Heart right ventricle (tissue), 16 donors: ENCODE data around the gene SPTB. TPM values are rescaled to one million over a fixed set of nuclear protein-coding genes. Genes with fewer than 3 reads are reported as not detected.

Source experiments
- ATAC-seq, 8 donors: fragments of 200-7000 bp; cut with Tn5 transposase; one replicate each; pipeline ENCODE4 v1.9.1; 2020; ENCODE audit warnings: mild to moderate bottlenecking in 8 of 8, moderate library complexity in 8 of 8, moderate number of reproducible peaks in 1 of 8
- DNase-seq, 2 donors: peaks; one replicate each; pipeline ENCODE4 v3.0.0-alpha.2; 2020
- H3K27ac ChIP-seq, 10 donors: fragments of 200-600 bp; sonication (generic) in 2 of 10; one replicate each; pipeline versions ENCODE4 v1.5.0 to v1.8.0; 2020 to 2022; ENCODE audit warnings: mild to moderate bottlenecking in 3 of 10
- H3K27me3 ChIP-seq, 7 donors: fragments of 200-600 bp; one replicate each; pipeline ENCODE4 v1.8.0; 2021 to 2022; ENCODE audit warnings: mild to moderate bottlenecking in 2 of 7
- H3K36me3 ChIP-seq, 9 donors: fragments of 200-600 bp; sonication (generic) in 1 of 9; one replicate each; pipeline versions ENCODE4 v1.5.0 to v1.8.0; 2020 to 2022; ENCODE audit warnings: mild to moderate bottlenecking in 2 of 9
- H3K4me1 ChIP-seq, 9 donors: fragments of 200-600 bp; sonication (generic) in 1 of 9; one replicate each; pipeline versions ENCODE4 v1.5.0 to v1.8.0; 2020 to 2022; ENCODE audit warnings: mild to moderate bottlenecking in 4 of 9
- H3K4me3 ChIP-seq, 10 donors: fragments of 200-600 bp; sonication (generic) in 2 of 10; one replicate each; pipeline versions ENCODE4 v1.5.0 to v1.8.0; 2020 to 2022; ENCODE audit warnings: mild to moderate bottlenecking in 7 of 10, moderate library complexity in 2 of 10
- H3K9me3 ChIP-seq, 11 donors: fragments of 200-600 bp in 10 of 11; sonication (generic) in 2 of 11; one replicate each; pipeline versions ENCODE4 v1.5.0 to v1.8.0; 2013 to 2022; ENCODE audit warnings: mild to moderate bottlenecking in 2 of 11, control low read depth in 1 of 11, moderate library complexity in 1 of 11
- WGBS, 2 donors: extraction: QIAGEN DNeasy Blood & Tissue Kit; methylation state at CpG; one replicate each; pipeline ENCODE4 v1.1.7; 2013; ENCODE audit warnings: inconsistent platforms in 1 of 2; 5-methylcytosine and 5-hydroxymethylcytosine counted together
- intact Hi-C, 10 donors: fragments of 100-400 bp; cut with DNase I; formaldehyde crosslinking; loops; one replicate each; pipeline versions ENCODE4 v1.11.1 to v1.14.2; 2022
- polyA plus RNA-seq, 2 donors: library from polyadenylated mRNA; stranded (reverse); fragments of 200-250 nt; gene quantifications; one replicate each; pipeline ENCODE4 v1.2.3, GENCODE V29; 2013
- total RNA-seq, 10 donors: library from RNA; stranded (reverse); fragmentation: NEBNext Ultra II Directional in 3 of 10; extraction: Animal tissue kit (Norgen Biotek cat#: 25700) in 3 of 10; gene quantifications; one replicate each; pipeline versions ENCODE4 v1.2.1 to v1.2.4, GENCODE V29; 2021 to 2023
- TF ChIP-seq, protein P1 (sequence below), 9 donors: fragments of 200-600 bp; sonication (generic) in 2 of 9; IDR thresholded peaks; one replicate each; pipeline versions ENCODE4 v1.5.0 to v1.8.0; 2021 to 2022; ENCODE audit warnings: antibody characterized with exemption in 9 of 9, mild to moderate bottlenecking in 5 of 9, moderate library complexity in 1 of 9
- donor health status: Arrhythmogenic right ventricular cardiomyopathy.
- donor health status: ischemic (EF 13 %, LVEDD 7.1; RV severe dilation, severe dysfunction).
- donor health status: healthy with polysubstance abuse.
- donor health status: DM: no; HTN: yes; CAD: no.
- donor health status: DM: no; HTN: no; CAD: no.
- donor health status: ischemic (EF 25% LVEDD 6.9; RV normal size, moderate dysfunction).
- donor health status: ischemic (EF 25% LVEDD 5.7; RV mildly dilated, moderate dysfunction).
- donor health status: healthy.
- donor health status: DM: yes; HTN: yes; CAD: no.
- donor health status: Ischemic cardiomyopathy.
- donor health status: ischemic (EF 35%, LVEDD 5.7; RV mildly dilated, moderate dysfunction).
- donor health status: nonischemic (EF 11% LVEDD 7.7; RV severe dilation, severe dysfunction).
- donor health status: DM: yes; HTN: yes; CAD: no.
- donor health status: PGD.
- donor health status: ischemic (EF 29% LVEDD 5.4; RV normal size, mild dysfunction).
- donor health status: nonischemic (EF 23%, LVEDD 6.1; RV moderate dilation, normal function).

SPTB gene
- total and polyA plus RNA-seq, 12 donors: 24.0 to 114 (median 92.1) TPM

DNA sequence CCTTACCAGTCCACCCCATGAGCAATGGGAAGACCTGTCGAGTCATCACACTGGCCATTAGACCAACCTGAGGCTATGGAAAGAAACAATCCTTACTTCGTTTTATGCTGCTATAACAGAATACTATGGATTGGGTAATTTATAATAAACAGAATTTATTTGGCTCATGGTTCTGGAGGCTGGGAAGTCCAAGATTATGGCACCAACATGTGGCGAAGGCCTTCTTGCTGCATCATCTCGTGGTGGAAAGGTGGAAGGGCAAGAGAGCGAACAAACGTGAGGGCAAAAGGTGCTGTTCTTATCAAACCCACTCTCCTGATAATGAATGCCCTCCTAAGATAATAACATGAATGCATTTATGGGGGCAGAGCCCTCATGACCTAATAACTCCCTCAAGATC is 9.6 kb upstream of the SPTB start:
- TF ChIP-seq, protein P1, sequence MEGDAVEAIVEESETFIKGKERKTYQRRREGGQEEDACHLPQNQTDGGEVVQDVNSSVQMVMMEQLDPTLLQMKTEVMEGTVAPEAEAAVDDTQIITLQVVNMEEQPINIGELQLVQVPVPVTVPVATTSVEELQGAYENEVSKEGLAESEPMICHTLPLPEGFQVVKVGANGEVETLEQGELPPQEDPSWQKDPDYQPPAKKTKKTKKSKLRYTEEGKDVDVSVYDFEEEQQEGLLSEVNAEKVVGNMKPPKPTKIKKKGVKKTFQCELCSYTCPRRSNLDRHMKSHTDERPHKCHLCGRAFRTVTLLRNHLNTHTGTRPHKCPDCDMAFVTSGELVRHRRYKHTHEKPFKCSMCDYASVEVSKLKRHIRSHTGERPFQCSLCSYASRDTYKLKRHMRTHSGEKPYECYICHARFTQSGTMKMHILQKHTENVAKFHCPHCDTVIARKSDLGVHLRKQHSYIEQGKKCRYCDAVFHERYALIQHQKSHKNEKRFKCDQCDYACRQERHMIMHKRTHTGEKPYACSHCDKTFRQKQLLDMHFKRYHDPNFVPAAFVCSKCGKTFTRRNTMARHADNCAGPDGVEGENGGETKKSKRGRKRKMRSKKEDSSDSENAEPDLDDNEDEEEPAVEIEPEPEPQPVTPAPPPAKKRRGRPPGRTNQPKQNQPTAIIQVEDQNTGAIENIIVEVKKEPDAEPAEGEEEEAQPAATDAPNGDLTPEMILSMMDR (IDR thresholded peaks at IDR 0.05): no peak
- no peaks in the 10 kb centered on the region for H3K9me3 ChIP-seq
- WGBS, 2 donors: 87 to 94% methylated on average over 6 of the region's 6 CpGs
- H3K4me1 ChIP-seq: no peaks in the 10 kb centered on the region
- peaks cover 0 to 48% (median 5%) of the 10 kb centered on the region in 7 donors for H3K27me3 ChIP-seq
- intact Hi-C loops: loop anchor here in 3 of 10 donors (5.0 to 10.0 kb wide), 2 partner anchors 67 to 215 kb away; no protein-coding TSS in a partner anchor
- no peak for ATAC-seq
- H3K4me3 ChIP-seq: no peak overlapping the region
- H3K27ac ChIP-seq: no peak overlapping the region
- H3K36me3 ChIP-seq: no peaks in the 10 kb centered on the region
- no peak for DNase-seq

DNA sequence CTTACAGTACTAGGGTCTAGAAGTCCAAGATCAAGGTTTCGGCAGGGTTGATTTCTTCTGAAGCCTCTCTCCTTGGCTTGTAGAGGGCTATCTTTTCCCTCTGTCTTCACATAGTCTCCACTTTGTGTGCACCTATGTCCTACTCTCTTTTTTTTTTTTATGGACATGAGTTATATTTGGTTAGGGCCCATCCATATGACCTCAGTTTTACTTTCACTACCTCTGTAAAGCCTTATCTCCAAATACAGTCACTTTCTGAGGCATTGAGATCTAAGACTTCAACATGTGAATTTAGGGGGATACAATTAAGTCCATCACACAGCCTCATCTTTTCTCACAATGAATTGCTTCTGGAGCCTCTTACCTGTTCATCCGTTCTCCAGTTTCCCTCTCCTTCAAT is 5.9 kb upstream of the SPTB start:
- Histone ChIP-seq H3K9me3 (no peaks in the 10 kb centered on the region), H3K27me3 (peaks cover 0 to 79% (median 18%) of the 10 kb centered on the region in 7 donors), H3K4me3 (no peak overlapping the region), H3K27ac (no peak overlapping the region), H3K36me3 (no peaks in the 10 kb centered on the region), H3K4me1 (peaks cover 0 to 7% (median 1%) of the 10 kb centered on the region in 9 donors)
- TF ChIP-seq, protein P1 (IDR thresholded peaks at IDR 0.05): no peak
- intact Hi-C loops: loop anchor here in 3 of 10 donors (5.0 to 10.0 kb wide), 2 partner anchors 63 to 211 kb away; no protein-coding TSS in a partner anchor
- DNase-seq: no peak
- no peak for ATAC-seq
- 95 to 98% methylated on average over 2 of the region's 2 CpGs for WGBS, 2 donors

DNA sequence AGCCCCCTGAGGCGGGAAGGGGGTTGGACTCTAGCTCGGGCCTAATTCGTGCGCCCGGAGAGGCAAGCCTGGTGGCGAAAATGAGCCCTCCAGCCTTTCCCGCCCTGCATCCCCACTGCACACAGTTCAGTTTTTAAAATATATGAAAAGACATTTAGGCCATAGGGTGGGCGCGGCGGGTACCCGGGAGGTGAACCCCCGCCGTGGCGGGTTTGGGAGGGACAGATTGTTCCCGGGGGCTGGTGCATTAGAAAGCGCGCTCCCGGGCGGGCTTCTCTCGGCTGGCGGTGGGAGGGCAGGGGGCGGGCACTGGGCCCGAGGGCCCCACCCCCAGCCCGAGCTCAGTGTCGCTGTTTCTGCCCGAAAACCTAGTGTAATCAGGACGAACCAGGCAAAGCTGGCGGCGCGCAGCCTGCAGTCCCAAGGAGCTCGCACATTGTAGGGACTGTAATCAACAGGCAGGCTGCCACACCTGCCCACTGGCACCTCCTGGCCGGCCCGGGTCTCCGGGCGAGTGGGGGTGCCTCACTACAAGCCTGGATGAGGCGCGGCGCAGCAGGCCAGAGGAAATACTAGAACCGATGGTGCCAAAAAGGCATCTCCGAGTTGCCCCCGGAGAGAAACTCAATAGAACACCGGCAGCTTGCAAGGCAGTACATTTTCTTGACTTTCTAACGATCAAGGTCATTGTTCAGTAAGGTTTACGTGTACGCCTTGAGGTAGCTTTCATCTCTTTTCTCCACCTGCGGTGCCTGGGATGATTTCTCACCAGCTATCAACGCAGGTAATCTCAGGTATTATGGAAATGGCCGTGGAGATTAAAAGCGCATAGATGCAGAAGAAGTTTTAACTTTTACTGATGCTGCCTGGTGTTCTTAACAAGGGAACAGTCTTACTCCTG is 764 bp upstream of the SPTB start:
- Histone ChIP-seq H3K9me3 (no peaks in the 10 kb centered on the region), H3K27ac (peak overlapping the region; percentile 54 to 97 (median 88)), H3K27me3 (peaks cover 0 to 97% (median 45%) of the 10 kb centered on the region in 7 donors), H3K36me3 (no peaks in the 10 kb centered on the region), H3K4me1 (peaks cover 0 to 36% (median 12%) of the 10 kb centered on the region in 9 donors), H3K4me3 (peak overlapping the region; percentile 51 to 73 (median 64))
- peak; percentile 35 to 52 for DNase-seq
- intact Hi-C loops: loop anchor here in 4 of 10 donors (5.0 to 10.0 kb wide), 3 partner anchors 38 to 206 kb away; no protein-coding TSS in a partner anchor
- TF ChIP-seq, protein P1 (IDR thresholded peaks at IDR 0.05): no peak
- 2 to 3% methylated on average over 49 of the region's 49 CpGs for WGBS, 2 donors
- ATAC-seq: peak; percentile 55 to 85 (median 78)

DNA sequence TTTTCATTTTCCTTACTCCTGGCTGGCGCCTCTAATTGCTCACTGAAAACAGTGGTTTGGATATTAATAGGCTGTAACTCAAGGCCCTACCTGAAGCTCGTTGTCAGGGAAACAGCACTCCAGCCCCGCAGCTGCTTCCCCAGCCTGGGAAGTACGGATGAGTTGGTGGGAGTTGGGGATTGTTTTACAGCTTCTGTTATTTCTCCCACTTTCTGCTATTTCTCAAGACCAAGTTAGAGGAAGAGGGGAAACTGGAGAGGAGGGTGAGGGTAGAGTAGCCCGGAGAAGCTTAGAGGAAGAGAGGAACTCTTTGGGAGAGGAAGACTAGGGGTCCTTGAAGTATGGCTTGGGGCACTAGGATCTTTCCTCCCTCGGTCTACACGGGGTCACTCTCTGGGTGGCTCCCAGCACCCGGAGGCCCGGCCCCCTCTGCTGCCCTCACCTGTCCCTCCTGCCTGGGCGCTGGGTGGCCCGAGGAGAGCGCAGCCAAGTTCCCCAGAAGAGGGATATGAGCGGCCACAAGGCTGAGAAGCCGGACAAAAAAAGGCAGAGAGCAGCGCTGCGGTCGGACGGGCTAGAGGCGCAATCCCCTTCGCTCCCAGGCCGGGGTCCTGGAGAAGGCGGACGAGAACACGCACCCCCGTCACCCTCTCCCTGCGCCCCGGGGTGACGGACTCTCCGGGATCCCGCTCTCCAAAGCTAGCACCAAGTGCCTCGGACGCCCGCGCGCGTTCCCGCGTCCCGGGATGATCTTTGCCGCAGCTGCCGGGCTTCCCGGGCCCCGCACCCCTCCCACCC is 671 bp downstream of the SPTB start:
- no peaks in the 10 kb centered on the region for H3K9me3 ChIP-seq
- intact Hi-C loops: loop anchor here in 6 of 10 donors (5.0 kb wide), 4 partner anchors 37 to 57 kb away; no protein-coding TSS in a partner anchor
- peak; percentile 19 to 60 (median 41) for ATAC-seq
- peaks cover 0 to 43% (median 15%) of the 10 kb centered on the region in 9 donors for H3K4me1 ChIP-seq
- H3K4me3 ChIP-seq: peak overlapping the region; percentile 51 to 73 (median 64)
- TF ChIP-seq, protein P1 (IDR thresholded peaks at IDR 0.05): no peak
- 6 to 7% methylated on average over 35 to 43 of the region's 43 CpGs for WGBS, 2 donors
- H3K27me3 ChIP-seq: peaks cover 0 to 89% (median 45%) of the 10 kb centered on the region in 7 donors
- H3K36me3 ChIP-seq: no peaks in the 10 kb centered on the region
- peak overlapping the region; percentile 76 to 97 (median 88) for H3K27ac ChIP-seq
- peak; percentile 6 to 13 for DNase-seq
